ENCODE measurements around the gene PTPRG. TPM values are rescaled to one million over a fixed set of nuclear protein-coding genes. Genes with fewer than 3 reads are reported as not detected.

The PTPRG gene
- total RNA-seq, 1 donor from 2014 or later = 39.6 TPM

DNA sequence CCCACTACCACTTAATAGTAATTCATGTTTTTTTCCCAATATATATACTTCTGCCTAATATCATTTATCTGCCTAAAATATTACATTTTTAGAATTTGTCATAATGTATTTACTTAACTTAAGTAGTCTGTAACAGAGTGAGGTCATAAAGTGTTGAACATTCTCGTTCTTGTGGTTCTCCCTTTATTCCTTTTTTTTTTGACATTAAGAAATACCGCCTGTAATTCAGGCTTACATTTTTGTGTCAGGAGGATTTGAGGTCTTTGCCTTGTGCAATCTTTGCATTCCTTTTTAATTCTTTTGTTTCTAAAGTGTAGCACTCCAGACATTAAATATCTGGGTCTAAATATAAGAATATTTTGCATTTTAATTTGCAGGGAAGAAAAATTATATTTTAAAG lies 315.4 kb downstream of the PTPRG start:
- no peaks in the 10 kb centered on the region for H3K9me3 ChIP-seq (ENCODE audit: insufficient read depth, low read depth, low read length)
- no peak overlapping the region for H3K9ac ChIP-seq (ENCODE audit: low read length)
- H3K36me3 Mint-ChIP-seq (ENCODE audit: low read depth, unreplicated experiment) = no peaks in the 10 kb centered on the region
- FAIRE-seq (no peak), DNase-seq (ENCODE audit: low read depth) (peak; percentile 75)
- no peaks in the 10 kb centered on the region for H3K9me3 Mint-ChIP-seq (ENCODE audit: unreplicated experiment)
- no peak overlapping the region for H3K4me3 Mint-ChIP-seq (ENCODE audit: unreplicated experiment)
- H3K4me3 ChIP-seq (ENCODE audit: insufficient read depth, low read depth, low read length) = no peak overlapping the region
- no peaks in the 10 kb centered on the region for H3K79me2 ChIP-seq (ENCODE audit: insufficient read depth, low read length)
- peaks cover 31% of the 10 kb centered on the region for H3K4me1 Mint-ChIP-seq (ENCODE audit: low read depth, unreplicated experiment)
- no peak for TF ChIP-seq EZH2 (IDR thresholded peaks at IDR 0.05; ENCODE audit: insufficient read depth, low read length)
- TF ChIP-seq, protein P1, sequence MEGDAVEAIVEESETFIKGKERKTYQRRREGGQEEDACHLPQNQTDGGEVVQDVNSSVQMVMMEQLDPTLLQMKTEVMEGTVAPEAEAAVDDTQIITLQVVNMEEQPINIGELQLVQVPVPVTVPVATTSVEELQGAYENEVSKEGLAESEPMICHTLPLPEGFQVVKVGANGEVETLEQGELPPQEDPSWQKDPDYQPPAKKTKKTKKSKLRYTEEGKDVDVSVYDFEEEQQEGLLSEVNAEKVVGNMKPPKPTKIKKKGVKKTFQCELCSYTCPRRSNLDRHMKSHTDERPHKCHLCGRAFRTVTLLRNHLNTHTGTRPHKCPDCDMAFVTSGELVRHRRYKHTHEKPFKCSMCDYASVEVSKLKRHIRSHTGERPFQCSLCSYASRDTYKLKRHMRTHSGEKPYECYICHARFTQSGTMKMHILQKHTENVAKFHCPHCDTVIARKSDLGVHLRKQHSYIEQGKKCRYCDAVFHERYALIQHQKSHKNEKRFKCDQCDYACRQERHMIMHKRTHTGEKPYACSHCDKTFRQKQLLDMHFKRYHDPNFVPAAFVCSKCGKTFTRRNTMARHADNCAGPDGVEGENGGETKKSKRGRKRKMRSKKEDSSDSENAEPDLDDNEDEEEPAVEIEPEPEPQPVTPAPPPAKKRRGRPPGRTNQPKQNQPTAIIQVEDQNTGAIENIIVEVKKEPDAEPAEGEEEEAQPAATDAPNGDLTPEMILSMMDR (IDR thresholded peaks at IDR 0.05; ENCODE audit: insufficient read depth, low read depth, low read length) = no peak
- H3K4me2 ChIP-seq (ENCODE audit: low read length) = no peak overlapping the region
- H2AFZ ChIP-seq (ENCODE audit: low read depth, low read length) = no peak overlapping the region
- no peaks in the 10 kb centered on the region for H3K27me3 ChIP-seq (ENCODE audit: insufficient read depth, low read length)
- H3K27ac ChIP-seq (ENCODE audit: low read depth, low read length) = no peak overlapping the region
- no peaks in the 10 kb centered on the region for H3K27me3 Mint-ChIP-seq (ENCODE audit: low read depth, unreplicated experiment)
- no peaks in the 10 kb centered on the region for H3K4me1 ChIP-seq (ENCODE audit: insufficient read depth, low read length)
- no peak overlapping the region for H3K27ac Mint-ChIP-seq (ENCODE audit: unreplicated experiment)
- no peaks in the 10 kb centered on the region for H3K36me3 ChIP-seq (ENCODE audit: insufficient read depth, low read length)
- H4K20me1 ChIP-seq (ENCODE audit: insufficient read depth, low read length) = peaks cover 29% of the 10 kb centered on the region

- H3K9me3 Mint-ChIP-seq (ENCODE audit: unreplicated experiment) = no peaks in the 10 kb centered on the region
- no peak for FAIRE-seq
- H3K4me2 ChIP-seq (ENCODE audit: low read length) = no peak overlapping the region
- no peak for TF ChIP-seq EZH2 (IDR thresholded peaks at IDR 0.05; ENCODE audit: insufficient read depth, low read length)
- TF ChIP-seq, protein P1 (IDR thresholded peaks at IDR 0.05; ENCODE audit: insufficient read depth, low read depth, low read length) = peak; percentile 7
- H3K27me3 Mint-ChIP-seq (ENCODE audit: low read depth, unreplicated experiment) = no peaks in the 10 kb centered on the region
- H3K4me3 ChIP-seq (ENCODE audit: insufficient read depth, low read depth, low read length) = no peak overlapping the region
- H3K9ac ChIP-seq (ENCODE audit: low read length) = no peak overlapping the region
- no peaks in the 10 kb centered on the region for H3K79me2 ChIP-seq (ENCODE audit: insufficient read depth, low read length)
- no peak overlapping the region for H3K27ac ChIP-seq (ENCODE audit: low read depth, low read length)
- H3K9me3 ChIP-seq (ENCODE audit: insufficient read depth, low read depth, low read length) = no peaks in the 10 kb centered on the region
- H3K4me3 Mint-ChIP-seq (ENCODE audit: unreplicated experiment) = no peak overlapping the region
- peak; percentile 22 for DNase-seq (ENCODE audit: low read depth)
- peaks cover 30% of the 10 kb centered on the region for H4K20me1 ChIP-seq (ENCODE audit: insufficient read depth, low read length)
- no peaks in the 10 kb centered on the region for H3K4me1 ChIP-seq (ENCODE audit: insufficient read depth, low read length)
- no peak overlapping the region for H2AFZ ChIP-seq (ENCODE audit: low read depth, low read length)
- H3K36me3 ChIP-seq (ENCODE audit: insufficient read depth, low read length) = no peaks in the 10 kb centered on the region
- H3K27ac Mint-ChIP-seq (ENCODE audit: unreplicated experiment) = peak overlapping the region; percentile 80
- peaks cover 31% of the 10 kb centered on the region for H3K4me1 Mint-ChIP-seq (ENCODE audit: low read depth, unreplicated experiment)
- H3K27me3 ChIP-seq (ENCODE audit: insufficient read depth, low read length) = no peaks in the 10 kb centered on the region
- H3K36me3 Mint-ChIP-seq (ENCODE audit: low read depth, unreplicated experiment) = no peaks in the 10 kb centered on the region
Observed at GRCh38 chr3:61877359-61878138, 316.2 kb downstream of the PTPRG start.

- Histone ChIP-seq H3K27ac (ENCODE audit: low read depth, low read length) (no peak overlapping the region), H2AFZ (ENCODE audit: low read depth, low read length) (no peak overlapping the region), H3K4me3 (ENCODE audit: insufficient read depth, low read depth, low read length) (no peak overlapping the region), H3K27me3 (ENCODE audit: insufficient read depth, low read length) (no peaks in the 10 kb centered on the region), H3K9me3 (ENCODE audit: insufficient read depth, low read depth, low read length) (no peaks in the 10 kb centered on the region), H4K20me1 (ENCODE audit: insufficient read depth, low read length) (peaks cover 47% of the 10 kb centered on the region), H3K79me2 (ENCODE audit: insufficient read depth, low read length) (no peaks in the 10 kb centered on the region), H3K9ac (ENCODE audit: low read length) (no peak overlapping the region), H3K36me3 (ENCODE audit: insufficient read depth, low read length) (no peaks in the 10 kb centered on the region), H3K4me2 (ENCODE audit: low read length) (no peak overlapping the region), H3K4me1 (ENCODE audit: insufficient read depth, low read length) (no peaks in the 10 kb centered on the region)
- no peak for TF ChIP-seq EZH2 (IDR thresholded peaks at IDR 0.05; ENCODE audit: insufficient read depth, low read length)
- TF ChIP-seq, protein P1 (IDR thresholded peaks at IDR 0.05; ENCODE audit: insufficient read depth, low read depth, low read length) = no peak
- DNase-seq (ENCODE audit: low read depth) (no peak), FAIRE-seq (no peak)
- Mint-ChIP-seq H3K36me3 (ENCODE audit: low read depth, unreplicated experiment) (no peaks in the 10 kb centered on the region), H3K9me3 (ENCODE audit: unreplicated experiment) (no peaks in the 10 kb centered on the region), H3K4me1 (ENCODE audit: low read depth, unreplicated experiment) (peaks cover 8% of the 10 kb centered on the region), H3K4me3 (ENCODE audit: unreplicated experiment) (no peak overlapping the region), H3K27me3 (ENCODE audit: low read depth, unreplicated experiment) (no peaks in the 10 kb centered on the region), H3K27ac (ENCODE audit: unreplicated experiment) (no peak overlapping the region)
Observed at GRCh38 chr3:61882253-61882652, 320.9 kb downstream of the PTPRG start.
